SK-N-SH treated with all-trans-retinoic acid at 6 μM for 48 hours (cell line): Measurements from ENCODE around the gene ANKRD55.

Source experiments
- ARNTL ChIP-seq: fragments of 450-650 bp; formaldehyde crosslinking; IDR thresholded peaks from 2 replicates; pipeline ENCODE4 v1.5.0; 2020; ENCODE audit warnings: low read depth, mild to moderate bottlenecking, moderate library complexity, borderline replicate concordance
- BACH2 ChIP-seq: fragments of 250-450 bp; sonication (Bioruptor Pico); IDR thresholded peaks from 2 replicates; pipeline ENCODE4 v1.9.0; 2021; ENCODE audit warnings: mild to moderate bottlenecking, borderline replicate concordance
- GLIS3 ChIP-seq: fragments of 250-450 bp; sonication (Bioruptor Pico); IDR thresholded peaks from 2 replicates; pipeline ENCODE4 v1.5.0; 2020; ENCODE audit warnings: mild to moderate bottlenecking, moderate library complexity
- RARB ChIP-seq: fragments of 250-450 bp; sonication (Bioruptor Pico); IDR thresholded peaks from 2 replicates; pipeline ENCODE4 v1.8.0; 2021; ENCODE audit warnings: mild to moderate bottlenecking, moderate library complexity
- SNAI2 ChIP-seq: fragments of 250-450 bp; sonication (Bioruptor Pico); IDR thresholded peaks from 2 replicates; pipeline ENCODE4 v1.5.0; 2020; ENCODE audit warnings: mild to moderate bottlenecking, moderate library complexity
- TCF4 ChIP-seq: fragments of 250-450 bp; sonication (Bioruptor Pico); IDR thresholded peaks from 2 replicates; pipeline ENCODE4 v1.8.0; 2021; ENCODE audit warnings: mild to moderate bottlenecking, moderate library complexity, borderline replicate concordance
- TOX ChIP-seq: fragments of 250-450 bp; sonication (Bioruptor Pico); IDR thresholded peaks from 2 replicates; pipeline ENCODE4 v1.8.0; 2021; ENCODE audit warnings: mild to moderate bottlenecking, moderate library complexity, borderline replicate concordance
- TF ChIP-seq, protein P1 (sequence below): fragments of 250-450 bp; sonication (Bioruptor Pico); IDR thresholded peaks from 2 replicates; pipeline ENCODE4 v1.8.0; 2020; ENCODE audit warnings: mild to moderate bottlenecking, moderate library complexity, borderline replicate concordance
- TF ChIP-seq, protein P2 (sequence below): fragments of 250-450 bp; sonication (Bioruptor Pico); IDR thresholded peaks from 2 replicates; pipeline ENCODE4 v1.5.1; 2020; ENCODE audit warnings: low read depth, mild to moderate bottlenecking, moderate library complexity

DNA sequence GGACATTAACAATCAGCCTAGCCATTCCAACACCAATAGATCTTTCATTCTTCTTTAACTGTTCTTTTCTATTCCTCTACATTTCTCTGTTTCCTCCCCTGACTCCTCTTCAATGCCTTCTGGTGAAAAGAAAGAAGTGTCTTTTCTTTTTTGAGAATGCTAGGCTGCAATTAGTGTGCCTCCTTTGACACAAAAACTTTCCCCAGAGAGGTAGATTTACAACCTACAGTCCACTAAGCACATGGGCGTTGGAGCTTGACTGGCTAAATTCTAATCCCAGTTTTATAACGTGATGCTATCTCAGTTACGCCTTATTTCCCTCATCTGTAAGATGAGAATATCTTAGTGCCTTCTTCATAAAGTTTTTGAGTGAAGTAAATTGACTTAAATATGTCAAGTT is 16.9 kb upstream of the ANKRD55 start:
- TF ChIP-seq, protein P1, sequence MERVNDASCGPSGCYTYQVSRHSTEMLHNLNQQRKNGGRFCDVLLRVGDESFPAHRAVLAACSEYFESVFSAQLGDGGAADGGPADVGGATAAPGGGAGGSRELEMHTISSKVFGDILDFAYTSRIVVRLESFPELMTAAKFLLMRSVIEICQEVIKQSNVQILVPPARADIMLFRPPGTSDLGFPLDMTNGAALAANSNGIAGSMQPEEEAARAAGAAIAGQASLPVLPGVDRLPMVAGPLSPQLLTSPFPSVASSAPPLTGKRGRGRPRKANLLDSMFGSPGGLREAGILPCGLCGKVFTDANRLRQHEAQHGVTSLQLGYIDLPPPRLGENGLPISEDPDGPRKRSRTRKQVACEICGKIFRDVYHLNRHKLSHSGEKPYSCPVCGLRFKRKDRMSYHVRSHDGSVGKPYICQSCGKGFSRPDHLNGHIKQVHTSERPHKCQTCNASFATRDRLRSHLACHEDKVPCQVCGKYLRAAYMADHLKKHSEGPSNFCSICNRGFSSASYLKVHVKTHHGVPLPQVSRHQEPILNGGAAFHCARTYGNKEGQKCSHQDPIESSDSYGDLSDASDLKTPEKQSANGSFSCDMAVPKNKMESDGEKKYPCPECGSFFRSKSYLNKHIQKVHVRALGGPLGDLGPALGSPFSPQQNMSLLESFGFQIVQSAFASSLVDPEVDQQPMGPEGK (CRISPR knock-in tag): no peak
- TF ChIP-seq GLIS3: no peak
- TF ChIP-seq ARNTL (CRISPR knock-in tag): no peak
- no peak for TF ChIP-seq RARB (CRISPR knock-in tag)
- no peak for TF ChIP-seq TCF4 (CRISPR knock-in tag)
- TF ChIP-seq TOX: no peak
- TF ChIP-seq BACH2 (CRISPR knock-in tag): no peak
- no peak for TF ChIP-seq SNAI2 (CRISPR knock-in tag)
- TF ChIP-seq, protein P2, sequence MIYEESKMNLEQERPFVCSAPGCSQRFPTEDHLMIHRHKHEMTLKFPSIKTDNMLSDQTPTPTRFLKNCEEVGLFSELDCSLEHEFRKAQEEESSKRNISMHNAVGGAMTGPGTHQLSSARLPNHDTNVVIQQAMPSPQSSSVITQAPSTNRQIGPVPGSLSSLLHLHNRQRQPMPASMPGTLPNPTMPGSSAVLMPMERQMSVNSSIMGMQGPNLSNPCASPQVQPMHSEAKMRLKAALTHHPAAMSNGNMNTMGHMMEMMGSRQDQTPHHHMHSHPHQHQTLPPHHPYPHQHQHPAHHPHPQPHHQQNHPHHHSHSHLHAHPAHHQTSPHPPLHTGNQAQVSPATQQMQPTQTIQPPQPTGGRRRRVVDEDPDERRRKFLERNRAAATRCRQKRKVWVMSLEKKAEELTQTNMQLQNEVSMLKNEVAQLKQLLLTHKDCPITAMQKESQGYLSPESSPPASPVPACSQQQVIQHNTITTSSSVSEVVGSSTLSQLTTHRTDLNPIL (CRISPR knock-in tag): no peak
